ENCODE data around the gene EFCAB8. TPM values are rescaled to one million over a fixed set of nuclear protein-coding genes. Genes with fewer than 3 reads are reported as not detected.

EFCAB8 gene
- total RNA-seq, 1 experiment from 2014 or later, result 0.09 TPM

DNA sequence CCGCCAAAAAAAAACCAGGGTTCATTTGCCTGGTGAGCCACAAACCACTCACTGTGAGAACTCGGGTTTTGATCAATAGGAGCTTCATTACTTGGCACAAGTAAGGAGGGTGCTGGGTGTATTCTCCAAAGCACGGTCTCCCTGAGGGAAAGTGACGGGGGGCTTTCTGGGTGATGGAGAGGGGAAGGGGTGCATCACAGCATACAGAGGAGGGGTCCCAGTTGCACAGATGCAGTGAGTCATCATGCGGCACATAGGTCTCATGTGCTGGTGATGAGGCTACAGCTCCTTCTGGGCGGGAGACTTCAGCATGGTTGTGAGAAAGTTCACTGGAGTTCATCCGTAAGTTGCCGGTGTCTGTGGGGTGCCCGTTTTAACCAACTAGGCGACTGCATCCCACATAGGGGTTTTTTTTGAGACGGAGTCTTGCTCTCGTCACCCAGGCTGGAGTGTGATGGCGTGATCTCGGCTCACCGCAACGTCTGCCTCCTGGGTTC is 109.3 kb downstream of the EFCAB8 start:
- Histone ChIP-seq H2AK5ac (ENCODE audit: insufficient read length, low read length) (no peak overlapping the region), H3K27ac (ENCODE audit: insufficient read length, low read depth, low read length) (no peak overlapping the region), H3K4ac (ENCODE audit: low read depth, low read length) (no peak overlapping the region), H3K14ac (ENCODE audit: insufficient read depth, low read length) (no peak overlapping the region; the same call in 1 of the 2 replicates), H2BK20ac (ENCODE audit: low read depth, low read length, poor library complexity, severe bottlenecking) (no peak overlapping the region), H4K5ac (ENCODE audit: insufficient read length, low read depth, low read length) (no peak overlapping the region), H3K4me1 (ENCODE audit: insufficient read depth, low read length) (peaks cover 4% of the 10 kb centered on the region; the same call in 1 of the 2 replicates), H2BK15ac (ENCODE audit: low read depth, low read length) (no peak overlapping the region), H3K27me3 (ENCODE audit: insufficient read depth, low read length) (no peaks in the 10 kb centered on the region; the same call in 1 of the 2 replicates), H3K18ac (ENCODE audit: insufficient read length, low read depth, low read length) (no peak overlapping the region), H2BK12ac (ENCODE audit: insufficient read length, low read depth, low read length) (no peak overlapping the region), H2BK120ac (ENCODE audit: low read depth, low read length, poor library complexity, severe bottlenecking) (no peak overlapping the region), H4K20me1 (ENCODE audit: control insufficient read depth, insufficient read depth, insufficient read length) (no peaks in the 10 kb centered on the region), H3K23me2 (ENCODE audit: insufficient read length, low read depth, low read length, poor library complexity, severe bottlenecking) (no peaks in the 10 kb centered on the region), H4K8ac (replicated peaks; ENCODE audit: insufficient read length, low read depth, low read length) (no peak overlapping the region), H3K79me2 (ENCODE audit: insufficient read depth, low read length) (no peaks in the 10 kb centered on the region), H3K4me2 (ENCODE audit: insufficient read depth, insufficient read length, low read length) (no peak overlapping the region), H3K23ac (ENCODE audit: insufficient read length, low read depth, low read length) (no peak overlapping the region), H2BK5ac (ENCODE audit: insufficient read length, low read length) (no peak overlapping the region), H3K9me3 (ENCODE audit: control insufficient read depth, low read depth, low read length) (no peaks in the 10 kb centered on the region), H3K79me1 (ENCODE audit: insufficient read depth, low read depth, low read length, poor library complexity, severe bottlenecking) (no peaks in the 10 kb centered on the region), H3K9ac (ENCODE audit: extremely low read depth, insufficient read length, low read length) (no peak overlapping the region), H3K56ac (ENCODE audit: insufficient read length, low read depth, low read length) (no peak overlapping the region), H2AFZ (ENCODE audit: low read length) (no peak overlapping the region), H4K91ac (ENCODE audit: insufficient read length, low read depth, low read length) (no peak overlapping the region), H3T11ph (ENCODE audit: low read length) (no peak overlapping the region)
- Mint-ChIP-seq H3K36me3 (ENCODE audit: insufficient read depth in 1 of 3, low read depth in 3 of 3) (no peaks in the 10 kb centered on the region), H3K4me1 (peaks cover 0 to 5% of the 10 kb centered on the region in 2 experiments; a peak in 2 of 4 replicates), H3K4me3 (no peak overlapping the region), H3K9me3 (no peaks in the 10 kb centered on the region; a peak in 2 of 5 replicates), H3K27me3 (ENCODE audit: low read depth) (peaks cover 23% of the 10 kb centered on the region), H3K27ac (no peak overlapping the region)
- TF ChIP-seq, protein P1, sequence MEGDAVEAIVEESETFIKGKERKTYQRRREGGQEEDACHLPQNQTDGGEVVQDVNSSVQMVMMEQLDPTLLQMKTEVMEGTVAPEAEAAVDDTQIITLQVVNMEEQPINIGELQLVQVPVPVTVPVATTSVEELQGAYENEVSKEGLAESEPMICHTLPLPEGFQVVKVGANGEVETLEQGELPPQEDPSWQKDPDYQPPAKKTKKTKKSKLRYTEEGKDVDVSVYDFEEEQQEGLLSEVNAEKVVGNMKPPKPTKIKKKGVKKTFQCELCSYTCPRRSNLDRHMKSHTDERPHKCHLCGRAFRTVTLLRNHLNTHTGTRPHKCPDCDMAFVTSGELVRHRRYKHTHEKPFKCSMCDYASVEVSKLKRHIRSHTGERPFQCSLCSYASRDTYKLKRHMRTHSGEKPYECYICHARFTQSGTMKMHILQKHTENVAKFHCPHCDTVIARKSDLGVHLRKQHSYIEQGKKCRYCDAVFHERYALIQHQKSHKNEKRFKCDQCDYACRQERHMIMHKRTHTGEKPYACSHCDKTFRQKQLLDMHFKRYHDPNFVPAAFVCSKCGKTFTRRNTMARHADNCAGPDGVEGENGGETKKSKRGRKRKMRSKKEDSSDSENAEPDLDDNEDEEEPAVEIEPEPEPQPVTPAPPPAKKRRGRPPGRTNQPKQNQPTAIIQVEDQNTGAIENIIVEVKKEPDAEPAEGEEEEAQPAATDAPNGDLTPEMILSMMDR (conservative IDR thresholded peaks at IDR 0.05), result no peak
- no CpG with 5 or more reads among the region's 16 CpGs for WGBS (ENCODE audit: extremely low coverage, insufficient read length, low lambda C conversion rate)
- peak; percentile 15 for DNase-seq

All from H9 (cell line).